Endodermal cell (in vitro differentiated cells): ENCODE data around the gene SCUBE1. TPM values are rescaled to one million over a fixed set of nuclear protein-coding genes. Genes with fewer than 3 reads are reported as not detected.

Experiments used
- DNase-seq: peaks from one replicate; pipeline ENCODE4 v3.0.0-alpha.2; 2017
- H3K27ac ChIP-seq: 2 replicates; pipeline ENCODE4 v1.5.1; 2013; ENCODE audit warnings: mild to moderate bottlenecking, low read depth, low read length, moderate library complexity
- H3K27me3 ChIP-seq: 2 replicates; pipeline ENCODE4 v1.6.1; 2013; ENCODE audit warnings: mild to moderate bottlenecking, low read length, moderate library complexity; ENCODE audit not compliant: insufficient read depth, control insufficient read depth, poor library complexity, severe bottlenecking
- H3K36me3 ChIP-seq: 2 replicates; pipeline ENCODE4 v1.7.0; 2013; ENCODE audit warnings: mild to moderate bottlenecking, low read length, moderate library complexity; ENCODE audit not compliant: control insufficient read depth, insufficient read depth
- H3K4me1 ChIP-seq: one replicate; pipeline ENCODE4 v1.7.0; 2013; ENCODE audit warnings: low read length; ENCODE audit not compliant: control insufficient read depth, insufficient read depth
- H3K4me3 ChIP-seq: 2 replicates; pipeline ENCODE4 v1.5.1; 2013; ENCODE audit warnings: mild to moderate bottlenecking, low read length, moderate library complexity
- H3K9ac ChIP-seq: 2 replicates; pipeline ENCODE4 v1.6.1; 2013; ENCODE audit warnings: mild to moderate bottlenecking, low read length, moderate library complexity; ENCODE audit not compliant: poor library complexity, severe bottlenecking; ENCODE audit errors: extremely low read depth
- H3K9me3 ChIP-seq: 2 replicates; pipeline ENCODE4 v1.6.1; 2013; ENCODE audit warnings: mild to moderate bottlenecking, low read length, moderate library complexity; ENCODE audit not compliant: control insufficient read depth
- H3K27ac Mint-ChIP-seq: 2 replicates; pipeline ENCODE4 v1.8.0; 2020; ENCODE audit warnings: mixed read lengths
- H3K27me3 Mint-ChIP-seq: 2 replicates; pipeline ENCODE4 v1.8.0; 2021; ENCODE audit warnings: mild to moderate bottlenecking, mixed read lengths; ENCODE audit not compliant: insufficient read depth
- H3K36me3 Mint-ChIP-seq: 2 replicates; pipeline ENCODE4 v1.8.0; 2020; ENCODE audit warnings: low read depth, mixed read lengths
- H3K4me1 Mint-ChIP-seq: 2 replicates; pipeline ENCODE4 v1.8.0; 2020; ENCODE audit warnings: mixed read lengths
- H3K4me3 Mint-ChIP-seq: 2 replicates; pipeline ENCODE4 v1.8.0; 2020; ENCODE audit warnings: mild to moderate bottlenecking, moderate library complexity, mixed read lengths
- H3K9me3 Mint-ChIP-seq: 2 replicates; pipeline ENCODE4 v1.8.0; 2020; ENCODE audit warnings: mild to moderate bottlenecking, mixed read lengths
- WGBS, 2 experiments: methylation state at CpG; one replicate each; pipeline versions ENCODE4 v1.1.5 to v1.1.7; 2013; ENCODE audit warnings: missing lambda C conversion rate in 2 of 2, mixed read lengths in 1 of 2; ENCODE audit not compliant: insufficient coverage in 1 of 2, insufficient read length in 1 of 2; 5-methylcytosine and 5-hydroxymethylcytosine counted together
- total RNA-seq, 2 donors: library from RNA; stranded (reverse); fragmentation: NEBNext Ultra II Directional in 1 of 2; extraction: Animal tissue kit (Norgen Biotek cat#: 25700) in 1 of 2; gene quantifications; 2 replicates in 1 of 2; 3 replicates in 1 of 2; pipeline ENCODE4 v1.2.1, GENCODE V29; 2021
- TF ChIP-seq, protein P1 (sequence below): fragments of 200-600 bp; sonication (generic); conservative IDR thresholded peaks from 2 replicates; pipeline ENCODE4 v1.5.0; 2021; ENCODE audit warnings: antibody characterized with exemption, mild to moderate bottlenecking

Gene SCUBE1
- total RNA-seq, 2 donors from 2014 or later = 0.13 to 0.95 TPM

DNA sequence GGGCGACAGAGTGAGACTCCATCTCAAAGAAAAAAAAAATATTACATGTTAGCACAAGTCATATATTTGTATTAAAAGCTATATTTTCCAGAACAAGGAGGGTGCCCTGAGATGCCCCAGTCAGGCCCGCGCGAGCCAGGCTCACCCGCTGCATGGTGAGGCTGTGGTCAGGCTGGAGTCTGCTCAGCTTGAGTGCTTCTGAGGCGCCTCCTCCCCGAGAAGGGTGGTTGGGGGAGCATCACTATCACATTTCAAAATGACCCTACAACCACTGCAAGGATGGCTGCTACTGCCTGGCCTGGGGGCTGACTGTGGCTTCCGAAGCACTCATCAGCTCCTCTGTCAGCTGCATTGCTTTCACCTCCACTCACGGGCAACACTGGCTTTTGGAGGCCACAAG lies 77.1 kb downstream of the SCUBE1 start:
- no peak overlapping the region for H3K27ac Mint-ChIP-seq
- Histone ChIP-seq H3K4me3 (no peak overlapping the region), H3K27me3 (no peaks in the 10 kb centered on the region), H3K9ac (no peak overlapping the region), H3K36me3 (no peaks in the 10 kb centered on the region), H3K27ac (no peak overlapping the region), H3K9me3 (no peaks in the 10 kb centered on the region), H3K4me1 (peaks cover 7% of the 10 kb centered on the region)
- WGBS, 2 experiments = 97 to 100% methylated on average over 8 of the region's 9 CpGs
- no peaks in the 10 kb centered on the region for H3K36me3 Mint-ChIP-seq
- TF ChIP-seq, protein P1, sequence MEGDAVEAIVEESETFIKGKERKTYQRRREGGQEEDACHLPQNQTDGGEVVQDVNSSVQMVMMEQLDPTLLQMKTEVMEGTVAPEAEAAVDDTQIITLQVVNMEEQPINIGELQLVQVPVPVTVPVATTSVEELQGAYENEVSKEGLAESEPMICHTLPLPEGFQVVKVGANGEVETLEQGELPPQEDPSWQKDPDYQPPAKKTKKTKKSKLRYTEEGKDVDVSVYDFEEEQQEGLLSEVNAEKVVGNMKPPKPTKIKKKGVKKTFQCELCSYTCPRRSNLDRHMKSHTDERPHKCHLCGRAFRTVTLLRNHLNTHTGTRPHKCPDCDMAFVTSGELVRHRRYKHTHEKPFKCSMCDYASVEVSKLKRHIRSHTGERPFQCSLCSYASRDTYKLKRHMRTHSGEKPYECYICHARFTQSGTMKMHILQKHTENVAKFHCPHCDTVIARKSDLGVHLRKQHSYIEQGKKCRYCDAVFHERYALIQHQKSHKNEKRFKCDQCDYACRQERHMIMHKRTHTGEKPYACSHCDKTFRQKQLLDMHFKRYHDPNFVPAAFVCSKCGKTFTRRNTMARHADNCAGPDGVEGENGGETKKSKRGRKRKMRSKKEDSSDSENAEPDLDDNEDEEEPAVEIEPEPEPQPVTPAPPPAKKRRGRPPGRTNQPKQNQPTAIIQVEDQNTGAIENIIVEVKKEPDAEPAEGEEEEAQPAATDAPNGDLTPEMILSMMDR = no peak
- peaks cover 6% of the 10 kb centered on the region for H3K4me1 Mint-ChIP-seq
- H3K27me3 Mint-ChIP-seq = no peaks in the 10 kb centered on the region
- DNase-seq = no peak
- no peaks in the 10 kb centered on the region for H3K9me3 Mint-ChIP-seq
- H3K4me3 Mint-ChIP-seq = no peak overlapping the region

DNA sequence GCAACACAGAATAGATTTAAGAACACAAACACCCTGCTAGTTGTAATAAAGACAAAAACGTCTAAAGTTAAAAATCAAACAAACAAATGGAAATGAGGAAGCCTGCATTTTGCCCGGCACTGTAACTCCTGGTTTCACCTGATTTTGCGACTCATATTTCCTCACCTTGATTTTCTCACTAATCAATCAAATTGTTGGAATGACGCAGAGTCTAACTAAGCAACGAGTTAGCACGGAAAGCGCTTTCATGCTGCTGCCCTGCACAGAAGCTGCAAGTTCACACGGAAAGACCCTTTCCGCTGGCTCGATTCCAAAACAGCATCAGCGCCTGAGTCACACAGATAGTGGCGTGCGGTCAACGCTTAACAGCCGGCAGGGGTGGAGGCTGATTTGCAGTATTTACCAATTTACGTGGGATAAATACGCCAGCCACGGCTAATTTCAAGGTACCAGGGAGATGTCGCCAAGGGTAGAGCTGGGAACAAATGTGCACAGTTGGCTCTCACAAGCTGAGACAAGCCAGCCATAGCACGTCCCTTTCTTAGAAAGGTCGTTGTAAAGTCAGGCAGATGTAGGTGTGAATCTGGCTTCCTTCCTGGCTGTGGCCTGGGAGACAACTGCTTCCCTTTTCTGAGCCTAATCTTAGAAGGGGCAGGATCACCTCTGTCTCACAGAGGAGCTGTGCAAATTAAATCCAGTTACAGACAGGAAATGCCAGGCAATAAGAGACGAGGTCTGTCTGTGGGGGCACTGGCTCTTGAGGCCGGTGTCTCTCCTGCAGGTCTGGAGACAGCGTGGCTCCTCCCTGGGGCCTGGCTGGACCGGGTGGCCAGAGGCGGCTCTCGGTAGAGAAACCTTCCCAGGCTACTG lies 79.3 kb downstream of the SCUBE1 start:
- Histone ChIP-seq H3K4me3 (no peak overlapping the region), H3K36me3 (no peaks in the 10 kb centered on the region), H3K27ac (peak overlapping the region; percentile 57), H3K27me3 (no peaks in the 10 kb centered on the region), H3K4me1 (peaks cover 11% of the 10 kb centered on the region), H3K9ac (peak overlapping the region; percentile 6), H3K9me3 (no peaks in the 10 kb centered on the region)
- no peak for DNase-seq
- Mint-ChIP-seq H3K4me1 (peaks cover 6% of the 10 kb centered on the region), H3K9me3 (no peaks in the 10 kb centered on the region), H3K27ac (peak overlapping the region; percentile 1), H3K27me3 (no peaks in the 10 kb centered on the region), H3K4me3 (no peak overlapping the region), H3K36me3 (no peaks in the 10 kb centered on the region)
- 85 to 87% methylated on average over 24 to 27 of the region's 27 CpGs for WGBS, 2 experiments
- TF ChIP-seq, protein P1 = no peak

DNA sequence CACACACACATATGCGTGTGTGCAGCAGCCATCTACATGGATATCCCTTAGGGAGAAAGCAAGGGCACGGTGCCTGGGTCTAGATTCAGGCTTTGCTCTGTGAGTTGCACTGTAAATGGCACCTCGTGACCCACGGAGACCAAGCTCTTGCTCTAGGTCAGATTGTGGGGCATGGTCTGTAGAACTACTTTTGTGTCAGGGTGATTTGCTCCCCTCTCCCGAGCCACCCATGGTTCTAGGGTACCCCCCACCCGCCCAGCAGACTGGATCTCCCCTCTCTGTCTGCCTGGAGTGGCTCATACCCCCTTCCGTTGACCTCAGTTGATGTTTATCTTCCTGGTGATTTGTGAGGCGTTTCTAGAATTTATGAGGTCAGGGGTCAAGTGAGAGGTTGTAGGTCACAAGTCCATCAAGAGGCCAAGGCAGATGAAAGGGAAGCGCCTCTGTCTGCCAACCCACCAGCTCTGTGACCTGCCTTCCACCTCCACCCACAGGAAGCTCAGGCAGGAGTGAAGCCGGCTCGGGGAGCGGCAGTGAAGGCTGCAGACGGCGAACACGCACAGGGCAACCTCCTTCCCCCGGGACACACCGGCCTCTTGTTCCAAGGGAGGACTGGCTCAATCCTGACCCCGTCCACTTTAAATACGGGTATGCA lies 80.1 kb downstream of the SCUBE1 start:
- no peak overlapping the region for H3K27ac ChIP-seq
- peaks cover 6% of the 10 kb centered on the region for H3K4me1 Mint-ChIP-seq
- no peaks in the 10 kb centered on the region for H3K36me3 ChIP-seq
- H3K9ac ChIP-seq = no peak overlapping the region
- no peak overlapping the region for H3K4me3 Mint-ChIP-seq
- no peaks in the 10 kb centered on the region for H3K27me3 Mint-ChIP-seq
- 83 to 92% methylated on average over 14 to 19 of the region's 19 CpGs for WGBS, 2 experiments
- peak overlapping the region; percentile 3 for H3K27ac Mint-ChIP-seq
- no peaks in the 10 kb centered on the region for H3K9me3 Mint-ChIP-seq
- peaks cover 11% of the 10 kb centered on the region for H3K4me1 ChIP-seq
- H3K9me3 ChIP-seq = no peaks in the 10 kb centered on the region
- no peaks in the 10 kb centered on the region for H3K36me3 Mint-ChIP-seq
- H3K4me3 ChIP-seq = no peak overlapping the region
- TF ChIP-seq, protein P1 = no peak
- no peak for DNase-seq
- no peaks in the 10 kb centered on the region for H3K27me3 ChIP-seq
